HG03520 (cell line): ENCODE data around the gene SCN8A.

Experiments used
- ATAC-seq: cut with Tn5 transposase; IDR thresholded peaks from one replicate; pipeline ENCODE4 v1.9.1; 2021; ENCODE audit warnings: mild to moderate bottlenecking, moderate library complexity; ENCODE audit not compliant: unreplicated experiment

Gene SCN8A

GRCh38 chr12:51847643-51848325 is 256.8 kb downstream of the SCN8A start:
- no peak for ATAC-seq

DNA sequence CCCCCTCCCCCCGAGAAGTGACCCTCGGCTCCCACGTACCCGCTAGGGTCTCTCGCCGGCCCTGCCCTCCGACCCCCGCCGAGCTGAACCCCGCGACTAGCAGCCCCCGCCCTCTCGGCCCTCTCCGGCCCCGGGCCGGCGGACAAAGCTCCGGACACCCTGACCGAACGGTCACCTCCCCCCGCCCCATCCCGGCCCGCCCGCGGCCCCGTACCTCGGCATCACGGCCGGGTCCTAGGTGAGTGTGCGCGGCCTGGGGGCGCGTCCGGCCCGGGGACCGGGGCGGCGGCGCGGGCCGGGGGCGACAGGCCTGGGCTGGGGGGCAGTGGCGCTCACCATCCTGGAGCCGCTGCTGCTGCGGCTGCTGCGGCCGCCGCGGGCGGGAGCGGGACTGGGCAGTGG is 257.3 kb downstream of the SCN8A start, which contains the start of gene FIGNL2:
FIGNL2 (minus strand) TSS at position 393 of the 402 bp plus-strand sequence. CDS start 26,305 bp downstream, outside the sequence.
- no peak for ATAC-seq

GRCh38 chr12:51848841-51849735 is 258.1 kb downstream of the SCN8A start:
- ATAC-seq: no peak

GRCh38 chr12:51850081-51850964 is 259.3 kb downstream of the SCN8A start:
- ATAC-seq: no peak

- no peak for ATAC-seq
These were observed 259.9 kb downstream of the SCN8A start for GRCh38 chr12:51850965-51851299.

- ATAC-seq: no peak
These were observed 260.5 kb downstream of the SCN8A start for GRCh38 chr12:51851413-51852124.

- ATAC-seq: no peak
These were observed 261.5 kb downstream of the SCN8A start for GRCh38 chr12:51852404-51853137.

- no peak for ATAC-seq
These were observed 264.8 kb downstream of the SCN8A start for GRCh38 chr12:51855586-51856428.

- no peak for ATAC-seq
These were observed 270.0 kb downstream of the SCN8A start for GRCh38 chr12:51860986-51861385.
